SH-SY5Y (cell line): ENCODE results near the gene HEXA.

Source experiments
- GATA2 ChIP-seq: IDR thresholded peaks from 2 replicates; pipeline ENCODE4 v1.6.1; 2011; ENCODE audit warnings: mild to moderate bottlenecking, low read depth, low read length
- GATA3 ChIP-seq: IDR thresholded peaks from 2 replicates; pipeline ENCODE4 v1.6.1; 2011; ENCODE audit warnings: low read depth, mild to moderate bottlenecking, low read length, moderate library complexity

DNA sequence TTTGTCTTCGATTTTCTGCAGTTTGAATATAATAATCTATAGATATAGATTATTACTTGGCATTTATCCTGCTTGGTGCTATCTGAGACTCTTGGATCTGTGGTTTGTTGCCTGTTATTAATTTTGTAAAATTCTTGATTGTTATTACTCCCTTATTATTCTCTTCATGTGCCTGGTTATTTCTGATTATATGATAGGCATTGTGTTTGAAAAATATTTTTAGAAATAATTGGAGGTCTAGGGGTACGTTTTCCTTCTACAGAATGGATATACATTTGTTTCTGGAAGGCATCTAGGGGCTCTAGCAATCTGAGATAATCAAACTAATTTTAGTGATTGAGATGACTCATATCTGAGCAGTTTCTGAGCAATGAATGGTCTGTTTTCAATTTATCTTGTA is 41.0 kb downstream of the HEXA start:
- no peak for TF ChIP-seq GATA2
- no peak for TF ChIP-seq GATA3
